ENCODE measurements around the gene GFRA1. TPM values are rescaled to one million over a fixed set of nuclear protein-coding genes. Genes with fewer than 3 reads are reported as not detected.
A peak's percentile ranks its signal among the peaks of the same experiment; 100 is the strongest.

Gene GFRA1
- polyA plus RNA-seq, 2 of the 4 experiments (the other 2 are of a cell fraction) = 4.0 to 9.5 TPM

- POLR2A ChIA-PET = no interaction called here
- TF ChIP-seq ZC3H11A (IDR thresholded peaks at IDR 0.05) = no peak
- WGBS (ENCODE audit: missing lambda C conversion rate) = 43% methylated on average over 3 of the region's 3 CpGs
- FAIRE-seq (no peak), DNase-seq (ENCODE audit: low read depth in 1 of 2, low spot score in 1 of 2) (no peak), ATAC-seq (0 out of 6 replicates have a peak, but pooled peaks of 1 of the 2 experiments have one; percentile 47)
- CTCF ChIA-PET = no interaction called here
- Histone ChIP-seq H3K4me2 (no peak overlapping the region), H3K4me1 (0 out of 3 replicates have a peak, but pooled peaks cover under 1% of the 10 kb centered on the region), H3K4me3 (no peak overlapping the region), H3K9me3 (no peaks in the 10 kb centered on the region), H3K27ac (no peak overlapping the region)
Measured at GRCh38 chr10:116146372-116147140, 126.5 kb downstream of the GFRA1 start.

- no peak overlapping the region for H3K27ac ChIP-seq
- no peak for ATAC-seq
- no peak for DNase-seq (ENCODE audit: low read depth in 1 of 2, low spot score in 1 of 2)
- no peak overlapping the region for H3K4me3 ChIP-seq
- POLR2A ChIA-PET = no interaction called here
- FAIRE-seq = no peak
- TF ChIP-seq PHF8 (IDR thresholded peaks at IDR 0.05; ENCODE audit: borderline replicate concordance, low read depth) = no peak
- H3K4me2 ChIP-seq = no peak overlapping the region
- H3K4me1 ChIP-seq = 0 out of 3 replicates have a peak, but pooled peaks cover 6% of the 10 kb centered on the region
- CTCF ChIA-PET = interaction anchor here (0.7 kb wide), 1 partner anchor 1175 kb away, joined by 3 read pairs; no protein-coding TSS in a partner anchor
- no peaks in the 10 kb centered on the region for H3K9me3 ChIP-seq
- 60% methylated on average over 4 of the region's 4 CpGs for WGBS (ENCODE audit: missing lambda C conversion rate)
Measured at GRCh38 chr10:116143673-116144222, 129.3 kb downstream of the GFRA1 start.

- TF ChIP-seq CBX2 (IDR thresholded peaks at IDR 0.05; ENCODE audit: borderline replicate concordance, low read depth) (no peak), GATA3 (IDR thresholded peaks at IDR 0.05; ENCODE audit: borderline replicate concordance) (no peak), ESRRA (IDR thresholded peaks at IDR 0.05; ENCODE audit: borderline replicate concordance, low read length) (no peak), KDM5A (IDR thresholded peaks at IDR 0.05) (no peak), KDM1A (IDR thresholded peaks at IDR 0.05; ENCODE audit: low read depth) (no peak), FOXS1 (CRISPR knock-in tag; IDR thresholded peaks at IDR 0.05) (no peak), EHMT2 (IDR thresholded peaks at IDR 0.05; ENCODE audit: low read depth) (no peak), TFCP2L1 (CRISPR knock-in tag; IDR thresholded peaks at IDR 0.05) (no peak), MAFK (IDR thresholded peaks at IDR 0.05; ENCODE audit: partially characterized antibody) (no peak), CHD2 (IDR thresholded peaks at IDR 0.05; ENCODE audit: low read length, partially characterized antibody) (no peak), EHF (CRISPR knock-in tag; IDR thresholded peaks at IDR 0.05) (no peak), BCL3 (IDR thresholded peaks at IDR 0.05) (no peak), ZC3H11A (IDR thresholded peaks at IDR 0.05) (no peak), RAD21 (conservative IDR thresholded peaks at IDR 0.05 in 1 of 2, IDR thresholded peaks at IDR 0.05 in 1 of 2) (no peak), PHF8 (IDR thresholded peaks at IDR 0.05; ENCODE audit: borderline replicate concordance, low read depth) (no peak), HOXB5 (CRISPR knock-in tag; IDR thresholded peaks at IDR 0.05) (no peak), MYC (IDR thresholded peaks at IDR 0.05; ENCODE audit: borderline replicate concordance, low read length) (no peak), POLR2AphosphoS2 (conservative IDR thresholded peaks at IDR 0.05; ENCODE audit: low read length) (no peak), CHD4 (IDR thresholded peaks at IDR 0.05; ENCODE audit: borderline replicate concordance) (no peak), JUN (IDR thresholded peaks at IDR 0.05) (no peak)
Measured at GRCh38 chr10:116141855-116142254, 131.2 kb downstream of the GFRA1 start.

More at GRCh38 chr10:116141855-116142254, 131.2 kb downstream of the GFRA1 start:
- 0 out of 3 replicates have a peak, but pooled peaks cover 6% of the 10 kb centered on the region for H3K4me1 ChIP-seq
- no peak overlapping the region for H3K4me3 ChIP-seq
- no peak overlapping the region for H3K27ac ChIP-seq
- FAIRE-seq (no peak), ATAC-seq (no peak), DNase-seq (ENCODE audit: low read depth in 1 of 2, low spot score in 1 of 2) (no peak)
- ChIA-PET CTCF (no interaction called here), POLR2A (no interaction called here)
- H3K9me3 ChIP-seq = no peaks in the 10 kb centered on the region
- WGBS (ENCODE audit: missing lambda C conversion rate) = 24% methylated on average over 5 of the region's 5 CpGs
- H3K4me2 ChIP-seq = peak overlapping the region; percentile 15; the same call in 1 of the 3 replicates
